Activated B cell treated with CpG ODN at 0.5 μM for 24 hours (primary cell): ENCODE data around the gene ETS2. TPM values are rescaled to one million over a fixed set of nuclear protein-coding genes. Genes with fewer than 3 reads are reported as not detected.

ENCODE experiments used
- ATAC-seq: fragments of 200-7000 bp; cut with Tn5 transposase; one replicate; pipeline ENCODE4 v1.10.0; 2021; ENCODE audit warnings: low read depth, mild to moderate bottlenecking, moderate library complexity
- CTCF ChIA-PET: fragments of 350-600 bp; sonication (Branson Sonifier 250); formaldehyde crosslinking; loops from one replicate; lab custom pipeline; 2021; ENCODE audit warnings: antibody characterized with exemption; lab: Charles Lee
- POLR2A ChIA-PET: fragments of 350-600 bp; sonication (Branson Sonifier 250); formaldehyde crosslinking; loops from one replicate; lab custom pipeline; 2021; ENCODE audit warnings: antibody characterized with exemption; lab: Charles Lee
- DNase-seq: peaks from one replicate; pipeline ENCODE4 v3.0.0; 2022
- H3K27ac Mint-ChIP-seq: one replicate; pipeline ENCODE4 v1.8.0; 2020; ENCODE audit warnings: mixed read lengths
- H3K27me3 Mint-ChIP-seq: one replicate; pipeline ENCODE4 v1.8.0; 2021; ENCODE audit warnings: mixed read lengths
- H3K36me3 Mint-ChIP-seq: one replicate; pipeline ENCODE4 v1.8.0; 2021; ENCODE audit warnings: low read depth, mixed read lengths
- H3K4me1 Mint-ChIP-seq: one replicate; pipeline ENCODE4 v1.8.0; 2021; ENCODE audit warnings: mixed read lengths
- H3K4me3 Mint-ChIP-seq: one replicate; pipeline ENCODE4 v1.8.0; 2020; ENCODE audit warnings: mild to moderate bottlenecking, mixed read lengths
- H3K9me3 Mint-ChIP-seq: one replicate; pipeline ENCODE4 v1.8.0; 2020; ENCODE audit warnings: mixed read lengths
- CTCF ChIP-seq: fragments of 200-600 bp; IDR thresholded peaks from one replicate; pipeline ENCODE4 v1.8.0; 2022; ENCODE audit warnings: antibody characterized with exemption, mild to moderate bottlenecking
- intact Hi-C: fragments of 100-400 bp; cut with micrococcal nuclease; formaldehyde crosslinking; loops from one replicate; pipeline ENCODE4 v1.15.1; 2024
- total RNA-seq: library from RNA; stranded (reverse); gene quantifications from 2 replicates; pipeline ENCODE4 v1.2.3, GENCODE V29; 2022

Gene ETS2
- total RNA-seq, 1 donor from 2014 or later: 4.4 TPM

GRCh38 chr21:38792676-38793459 lies 12.9 kb upstream of the ETS2 start:
- peaks cover 13% of the 10 kb centered on the region for H3K27me3 Mint-ChIP-seq
- ChIA-PET POLR2A (no interaction called here), CTCF (no interaction called here)
- no peak overlapping the region for H3K4me3 Mint-ChIP-seq
- no peaks in the 10 kb centered on the region for H3K36me3 Mint-ChIP-seq
- H3K9me3 Mint-ChIP-seq: no peaks in the 10 kb centered on the region
- TF ChIP-seq CTCF: no peak
- ATAC-seq (no peak), DNase-seq (no peak)
- H3K4me1 Mint-ChIP-seq: peaks cover under 1% of the 10 kb centered on the region
- intact Hi-C loops: no loop called here
- no peak overlapping the region for H3K27ac Mint-ChIP-seq

GRCh38 chr21:38793926-38794713 lies 11.6 kb upstream of the ETS2 start:
- POLR2A ChIA-PET: no interaction called here
- intact Hi-C loops: no loop called here
- DNase-seq: no peak
- Mint-ChIP-seq H3K9me3 (no peaks in the 10 kb centered on the region), H3K27me3 (peaks cover 17% of the 10 kb centered on the region), H3K4me1 (no peaks in the 10 kb centered on the region), H3K36me3 (no peaks in the 10 kb centered on the region), H3K4me3 (no peak overlapping the region), H3K27ac (no peak overlapping the region)
- CTCF ChIA-PET: no interaction called here
- no peak for ATAC-seq
- no peak for TF ChIP-seq CTCF

GRCh38 chr21:38794978-38795377 lies 10.8 kb upstream of the ETS2 start:
- DNase-seq (no peak), ATAC-seq (no peak)
- intact Hi-C loops: no loop called here
- no peak for TF ChIP-seq CTCF
- no peak overlapping the region for H3K4me3 Mint-ChIP-seq
- ChIA-PET CTCF (no interaction called here), POLR2A (no interaction called here)
- H3K9me3 Mint-ChIP-seq: no peaks in the 10 kb centered on the region
- H3K27ac Mint-ChIP-seq: no peak overlapping the region
- no peaks in the 10 kb centered on the region for H3K36me3 Mint-ChIP-seq
- H3K27me3 Mint-ChIP-seq: peaks cover 21% of the 10 kb centered on the region
- H3K4me1 Mint-ChIP-seq: no peaks in the 10 kb centered on the region

GRCh38 chr21:38795475-38795874 lies 10.3 kb upstream of the ETS2 start:
- Mint-ChIP-seq H3K27me3 (peaks cover 26% of the 10 kb centered on the region), H3K4me1 (no peaks in the 10 kb centered on the region), H3K27ac (no peak overlapping the region), H3K4me3 (no peak overlapping the region), H3K36me3 (no peaks in the 10 kb centered on the region), H3K9me3 (no peaks in the 10 kb centered on the region)
- ATAC-seq: no peak
- intact Hi-C loops: no loop called here
- ChIA-PET POLR2A (no interaction called here), CTCF (no interaction called here)
- DNase-seq: no peak
- no peak for TF ChIP-seq CTCF

GRCh38 chr21:38796424-38796823 lies 9.3 kb upstream of the ETS2 start:
- H3K4me3 Mint-ChIP-seq: no peak overlapping the region
- DNase-seq: no peak
- TF ChIP-seq CTCF: no peak
- H3K27ac Mint-ChIP-seq: no peak overlapping the region
- ChIA-PET POLR2A (no interaction called here), CTCF (interaction anchor here (0.7 kb wide), 1 partner anchor 11 kb away, joined by 3 read pairs; no protein-coding TSS in a partner anchor)
- intact Hi-C loops: no loop called here
- H3K4me1 Mint-ChIP-seq: no peaks in the 10 kb centered on the region
- ATAC-seq: no peak
- H3K9me3 Mint-ChIP-seq: no peaks in the 10 kb centered on the region
- no peaks in the 10 kb centered on the region for H3K36me3 Mint-ChIP-seq
- H3K27me3 Mint-ChIP-seq: peaks cover 29% of the 10 kb centered on the region
